ENCODE measurements around the gene PBRM1. TPM values are rescaled to one million over a fixed set of nuclear protein-coding genes. Genes with fewer than 3 reads are reported as not detected.

PBRM1 gene
- total and polyA plus RNA-seq, 2 donors (not counting 1 experiment from before 2014, with no cell fraction given), result 16.8 to 85.9 TPM

- H3K4me2 ChIP-seq (replicated peaks; ENCODE audit: low read depth, low read length, poor library complexity, severe bottlenecking), result no peak overlapping the region
- Mint-ChIP-seq H3K27me3 (no peaks in the 10 kb centered on the region), H3K9me3 (ENCODE audit: insufficient read depth) (no peaks in the 10 kb centered on the region), H3K27ac (no peak overlapping the region), H3K4me3 (no peak overlapping the region), H3K4me1 (no peaks in the 10 kb centered on the region)
- CTCF ChIA-PET, result no interaction called here
- intact Hi-C loops (cut with micrococcal nuclease), result no loop called here
- ATAC-seq (ENCODE audit: low read depth) (no peak), DNase-seq (no peak)
- no peaks in the 10 kb centered on the region for H3K27me3 ChIP-seq (replicated peaks in 1 of 4; ENCODE audit: control extremely low read depth in 1 of 4, control insufficient read depth in 3 of 4, insufficient read depth in 4 of 4, low read length in 3 of 4)
- H3K27ac ChIP-seq (ENCODE audit: low read length in 2 of 2), result no peak overlapping the region
- H3K4me1 ChIP-seq (ENCODE audit: control insufficient read depth in 2 of 2, insufficient read depth in 2 of 2, low read length in 2 of 2), result no peaks in the 10 kb centered on the region
- H3K9me3 ChIP-seq (ENCODE audit: control extremely low read depth in 1 of 3, control insufficient read depth in 2 of 3, insufficient read depth in 1 of 3, low read length in 2 of 3), result no peaks in the 10 kb centered on the region
- POLR2A ChIA-PET, result no interaction called here
- no peaks in the 10 kb centered on the region for H4K20me1 ChIP-seq (ENCODE audit: control insufficient read depth, insufficient read depth, low read length, poor library complexity, severe bottlenecking)
- no peak overlapping the region for H3K9ac ChIP-seq (ENCODE audit: low read length)
- 100% methylated on average over 2 of the region's 5 CpGs for WGBS (ENCODE audit: insufficient coverage)
- no peak overlapping the region for H2AFZ ChIP-seq (ENCODE audit: insufficient read depth, low read depth, low read length, poor library complexity, severe bottlenecking)
- peaks cover 2 to 87% of the 10 kb centered on the region in 2 experiments for H3K36me3 ChIP-seq (replicated peaks in 1 of 2; ENCODE audit: control extremely low read depth in 1 of 2, control insufficient read depth in 1 of 2, extremely low read depth in 1 of 2, insufficient read depth in 2 of 2, low read length in 1 of 2)
- H3K79me2 ChIP-seq (ENCODE audit: control insufficient read depth, insufficient read depth, low read length), result peaks cover 13% of the 10 kb centered on the region
- TF ChIP-seq EZH2 (IDR thresholded peaks at IDR 0.05; ENCODE audit: borderline replicate concordance, insufficient read depth, low read depth, low read length, poor library complexity, severe bottlenecking) (no peak), CTCF (IDR thresholded peaks at IDR 0.05) (no peak)
- H3K4me3 ChIP-seq (ENCODE audit: control extremely low read depth in 1 of 5, extremely low read depth in 1 of 5, insufficient read depth in 1 of 5, low read depth in 2 of 5, low read length in 4 of 5), result no peak overlapping the region
Measured at GRCh38 chr3:52558436-52558835, 127.3 kb downstream of the PBRM1 start.

GRCh38 chr3:52557011-52557960 is 128.4 kb downstream of the PBRM1 start:
- Histone ChIP-seq H3K9ac (ENCODE audit: low read length) (no peak overlapping the region), H3K4me3 (ENCODE audit: control extremely low read depth in 1 of 5, extremely low read depth in 1 of 5, insufficient read depth in 1 of 5, low read depth in 2 of 5, low read length in 4 of 5) (no peak overlapping the region), H3K27me3 (replicated peaks in 1 of 4; ENCODE audit: control extremely low read depth in 1 of 4, control insufficient read depth in 3 of 4, insufficient read depth in 4 of 4, low read length in 3 of 4) (no peaks in the 10 kb centered on the region), H3K36me3 (replicated peaks in 1 of 2; ENCODE audit: control extremely low read depth in 1 of 2, control insufficient read depth in 1 of 2, extremely low read depth in 1 of 2, insufficient read depth in 2 of 2, low read length in 1 of 2) (peaks cover 3 to 85% of the 10 kb centered on the region in 2 experiments), H2AFZ (ENCODE audit: insufficient read depth, low read depth, low read length, poor library complexity, severe bottlenecking) (no peak overlapping the region), H3K79me2 (ENCODE audit: control insufficient read depth, insufficient read depth, low read length) (peaks cover 13% of the 10 kb centered on the region), H3K9me3 (ENCODE audit: control extremely low read depth in 1 of 3, control insufficient read depth in 2 of 3, insufficient read depth in 1 of 3, low read length in 2 of 3) (no peaks in the 10 kb centered on the region), H3K4me1 (ENCODE audit: control insufficient read depth in 2 of 2, insufficient read depth in 2 of 2, low read length in 2 of 2) (no peaks in the 10 kb centered on the region), H3K4me2 (replicated peaks; ENCODE audit: low read depth, low read length, poor library complexity, severe bottlenecking) (no peak overlapping the region), H3K27ac (ENCODE audit: low read length in 2 of 2) (no peak overlapping the region), H4K20me1 (ENCODE audit: control insufficient read depth, insufficient read depth, low read length, poor library complexity, severe bottlenecking) (no peaks in the 10 kb centered on the region)
- ChIA-PET CTCF (no interaction called here), POLR2A (no interaction called here)
- TF ChIP-seq CTCF (IDR thresholded peaks at IDR 0.05), result no peak
- no peak for TF ChIP-seq EZH2 (IDR thresholded peaks at IDR 0.05; ENCODE audit: borderline replicate concordance, insufficient read depth, low read depth, low read length, poor library complexity, severe bottlenecking)
- no peaks in the 10 kb centered on the region for H3K27me3 Mint-ChIP-seq
- intact Hi-C loops (cut with micrococcal nuclease), result no loop called here
- no peak overlapping the region for H3K4me3 Mint-ChIP-seq
- WGBS (ENCODE audit: insufficient coverage), result 100% methylated on average over 7 of the region's 9 CpGs
- DNase-seq (no peak), ATAC-seq (ENCODE audit: low read depth) (no peak)
- H3K27ac Mint-ChIP-seq, result no peak overlapping the region
- no peaks in the 10 kb centered on the region for H3K9me3 Mint-ChIP-seq (ENCODE audit: insufficient read depth)
- H3K4me1 Mint-ChIP-seq, result no peaks in the 10 kb centered on the region
